PC-3 (cell line): ENCODE data around the gene YTHDC2. TPM values are rescaled to one million over a fixed set of nuclear protein-coding genes. Genes with fewer than 3 reads are reported as not detected.
A peak's percentile ranks its signal among the peaks of the same experiment; 100 is the strongest.

Source experiments
- ATAC-seq: fragments of 200-7000 bp; cut with Tn5 transposase; 2 replicates; pipeline ENCODE4 v1.9.1; 2020; ENCODE audit warnings: mild to moderate bottlenecking, moderate library complexity
- BruUV-seq: library from RNA; stranded (reverse); fragments of 400-500 nt; replicated peaks from 2 replicates; lab custom pipeline; 2021; lab: Mats Ljungman, UMichigan
- CTCF ChIA-PET: fragments of 300-600 bp; sonication (Branson Sonifier 250); formaldehyde crosslinking; loops from one replicate; lab custom pipeline; 2022; ENCODE audit warnings: antibody characterized with exemption; lab: Charles Lee
- POLR2A ChIA-PET: fragments of 300-600 bp; sonication (Branson Sonifier 250); formaldehyde crosslinking; loops from one replicate; lab custom pipeline; 2022; ENCODE audit warnings: antibody characterized with exemption; ENCODE audit not compliant: unreplicated experiment; lab: Charles Lee
- DNase-seq: peaks from one replicate; pipeline ENCODE4 v3.0.0-alpha.2; 2015
- H2AFZ ChIP-seq: fragments of 300-600 bp; sonication (generic); 2 replicates; pipeline ENCODE4 v1.6.0; 2016; ENCODE audit warnings: antibody characterized with exemption, low read length
- H3F3A ChIP-seq: fragments of 300-600 bp; sonication (generic); one replicate; pipeline ENCODE4 v1.6.0; 2017; ENCODE audit warnings: antibody characterized with exemption, low read length, control low read depth, mild to moderate bottlenecking; ENCODE audit not compliant: unreplicated experiment
- H3K27ac ChIP-seq: fragments of 300-600 bp; sonication (generic); 2 replicates; pipeline ENCODE4 v1.5.1; 2016; ENCODE audit warnings: mild to moderate bottlenecking, low read length
- H3K27me3 ChIP-seq: fragments of 300-600 bp; sonication (generic); 2 replicates; pipeline ENCODE4 v1.6.1; 2016; ENCODE audit warnings: low read length, mixed read lengths
- H3K36me3 ChIP-seq: fragments of 300-600 bp; sonication (generic); 2 replicates; pipeline ENCODE4 v1.6.1; 2016; ENCODE audit warnings: low read depth, mixed run types, low read length, mixed read lengths
- H3K4me1 ChIP-seq: fragments of 300-600 bp; sonication (generic); 2 replicates; pipeline ENCODE4 v1.5.1; 2016; ENCODE audit warnings: low read length; ENCODE audit not compliant: insufficient read depth
- H3K4me2 ChIP-seq: fragments of 300-600 bp; sonication (generic); 2 replicates; pipeline ENCODE4 v1.6.0; 2016; ENCODE audit warnings: low read length
- H3K4me3 ChIP-seq: fragments of 300-600 bp; sonication (generic); 2 replicates; pipeline ENCODE4 v1.5.1; 2016; ENCODE audit warnings: mild to moderate bottlenecking, low read length, mixed read lengths
- H3K79me2 ChIP-seq: fragments of 300-600 bp; sonication (generic); 2 replicates; pipeline ENCODE4 v1.6.1; 2017; ENCODE audit warnings: low read length, mixed read lengths
- H3K9ac ChIP-seq: fragments of 300-600 bp; sonication (generic); 2 replicates; pipeline ENCODE4 v1.6.0; 2016; ENCODE audit warnings: mild to moderate bottlenecking, low read length
- H3K9me2 ChIP-seq: fragments of 300-600 bp; sonication (generic); replicated peaks from 2 replicates; pipeline ENCODE4 v1.6.1; 2016; ENCODE audit warnings: mixed run types, low read length, mixed read lengths
- H3K9me3 ChIP-seq: fragments of 300-600 bp; sonication (generic); 2 replicates; pipeline ENCODE4 v1.6.1; 2016; ENCODE audit warnings: low read length, mixed read lengths
- H4K20me1 ChIP-seq: fragments of 300-600 bp; sonication (generic); 2 replicates; pipeline ENCODE4 v1.6.1; 2016; ENCODE audit warnings: low read length, mixed read lengths
- EZH2 ChIP-seq: fragments of 300-600 bp; sonication (generic); IDR thresholded peaks from one replicate; pipeline ENCODE4 v1.6.1; 2017; ENCODE audit warnings: antibody characterized with exemption, mild to moderate bottlenecking, low read length; ENCODE audit not compliant: unreplicated experiment
- EZH2phosphoT487 ChIP-seq: fragments of 300-600 bp; sonication (generic); IDR thresholded peaks from 2 replicates; pipeline ENCODE4 v1.6.1; 2018; ENCODE audit warnings: mild to moderate bottlenecking, antibody characterized with exemption, low read length, borderline replicate concordance
- intact Hi-C: fragments of 100-400 bp; cut with micrococcal nuclease; formaldehyde crosslinking; loops from 2 replicates; pipeline ENCODE4 v1.9.0; 2023
- total RNA-seq: library from RNA; depleted of rRNA; stranded (reverse); fragments of >200 nt; gene quantifications from 2 replicates; pipeline ENCODE4 v1.2.3, GENCODE V29; 2014
- TF ChIP-seq, protein P1 (sequence below): fragments of 300-600 bp; sonication (generic); conservative IDR thresholded peaks from 2 replicates; pipeline ENCODE4 v1.5.1; 2017; ENCODE audit warnings: antibody characterized with exemption, low read depth, mild to moderate bottlenecking, low read length

Gene YTHDC2
- total RNA-seq, 1 experiment from 2014 or later: 20.2 TPM

DNA sequence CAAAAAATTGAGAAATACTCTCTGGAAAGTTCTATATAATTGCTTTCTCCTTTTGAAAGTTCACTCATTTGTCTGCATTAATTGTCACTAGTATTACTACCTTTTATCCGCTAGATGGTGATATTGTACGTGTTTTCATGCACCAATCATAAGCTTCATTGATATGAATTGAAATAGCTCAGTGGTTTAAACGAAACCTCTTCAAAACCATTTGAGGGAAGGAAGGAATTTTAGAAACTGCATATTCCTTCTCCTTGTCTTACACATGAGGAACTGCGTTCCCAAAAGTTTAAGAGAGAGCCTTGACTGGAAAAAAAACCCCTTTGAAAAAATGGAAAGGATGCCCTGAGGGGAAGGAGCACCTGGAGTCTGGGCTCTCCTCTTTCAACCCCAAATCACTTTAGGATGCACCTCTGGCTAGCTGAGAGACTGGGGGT lies 98.6 kb downstream of the YTHDC2 start:
- Histone ChIP-seq H3K4me3 (no peak overlapping the region), H3K27me3 (no peaks in the 10 kb centered on the region; the same call in 1 of the 2 replicates), H3K36me3 (no peaks in the 10 kb centered on the region), H3F3A (no peaks in the 10 kb centered on the region), H3K9ac (no peak overlapping the region), H3K4me1 (peaks cover 6% of the 10 kb centered on the region), H3K9me3 (no peaks in the 10 kb centered on the region), H3K4me2 (peak overlapping the region; percentile 48), H4K20me1 (no peaks in the 10 kb centered on the region), H3K9me2 (no peaks in the 10 kb centered on the region), H2AFZ (0 out of 2 replicates have a peak overlapping the region, but pooled peaks have one; percentile 27), H3K27ac (no peak overlapping the region), H3K79me2 (no peaks in the 10 kb centered on the region)
- BruUV-seq: no TSS peak
- DNase-seq: peak; percentile 46
- TF ChIP-seq EZH2phosphoT487: no peak
- TF ChIP-seq, protein P1, sequence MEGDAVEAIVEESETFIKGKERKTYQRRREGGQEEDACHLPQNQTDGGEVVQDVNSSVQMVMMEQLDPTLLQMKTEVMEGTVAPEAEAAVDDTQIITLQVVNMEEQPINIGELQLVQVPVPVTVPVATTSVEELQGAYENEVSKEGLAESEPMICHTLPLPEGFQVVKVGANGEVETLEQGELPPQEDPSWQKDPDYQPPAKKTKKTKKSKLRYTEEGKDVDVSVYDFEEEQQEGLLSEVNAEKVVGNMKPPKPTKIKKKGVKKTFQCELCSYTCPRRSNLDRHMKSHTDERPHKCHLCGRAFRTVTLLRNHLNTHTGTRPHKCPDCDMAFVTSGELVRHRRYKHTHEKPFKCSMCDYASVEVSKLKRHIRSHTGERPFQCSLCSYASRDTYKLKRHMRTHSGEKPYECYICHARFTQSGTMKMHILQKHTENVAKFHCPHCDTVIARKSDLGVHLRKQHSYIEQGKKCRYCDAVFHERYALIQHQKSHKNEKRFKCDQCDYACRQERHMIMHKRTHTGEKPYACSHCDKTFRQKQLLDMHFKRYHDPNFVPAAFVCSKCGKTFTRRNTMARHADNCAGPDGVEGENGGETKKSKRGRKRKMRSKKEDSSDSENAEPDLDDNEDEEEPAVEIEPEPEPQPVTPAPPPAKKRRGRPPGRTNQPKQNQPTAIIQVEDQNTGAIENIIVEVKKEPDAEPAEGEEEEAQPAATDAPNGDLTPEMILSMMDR: peak; percentile 79
- ChIA-PET CTCF (interaction anchor here (0.5 to 1.3 kb wide), 14 partner anchors 10 to 1457 kb away, joined by 3 to 15 read pairs (median 4); no protein-coding TSS in a partner anchor), POLR2A (no interaction called here)
- peak; percentile 69 for ATAC-seq
- intact Hi-C loops: loop anchor here (1.0 to 5.0 kb wide), 3 partner anchors 838 to 1635 kb away; no protein-coding TSS in a partner anchor

DNA sequence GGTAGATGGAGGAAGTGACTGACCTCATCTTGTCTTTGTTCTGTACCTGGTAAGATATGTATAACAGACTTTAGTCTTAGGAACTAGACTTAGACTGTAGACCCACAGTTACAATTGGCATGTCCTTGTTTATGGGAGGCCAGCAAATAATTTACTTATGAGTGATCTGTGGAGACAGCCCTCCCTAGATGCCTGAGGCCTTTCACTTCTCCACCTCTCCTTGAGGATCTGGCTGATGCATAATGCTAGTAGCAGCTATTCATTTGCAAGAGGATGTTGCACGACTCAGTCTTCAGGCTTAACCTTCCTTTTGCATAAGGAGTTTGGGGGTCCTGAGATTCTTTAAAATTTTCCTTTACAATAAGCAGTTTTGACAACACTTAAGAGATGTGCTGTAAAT lies 100.7 kb downstream of the YTHDC2 start:
- Histone ChIP-seq H3K79me2 (no peaks in the 10 kb centered on the region), H3K36me3 (no peaks in the 10 kb centered on the region), H3K9me2 (no peaks in the 10 kb centered on the region), H3K9ac (no peak overlapping the region), H3K9me3 (no peaks in the 10 kb centered on the region), H3K27me3 (no peaks in the 10 kb centered on the region; the same call in 1 of the 2 replicates), H3K4me3 (no peak overlapping the region), H3K4me1 (no peaks in the 10 kb centered on the region), H2AFZ (no peak overlapping the region), H3K27ac (no peak overlapping the region), H4K20me1 (no peaks in the 10 kb centered on the region), H3F3A (no peaks in the 10 kb centered on the region), H3K4me2 (no peak overlapping the region)
- TF ChIP-seq, protein P1: no peak
- no peak for TF ChIP-seq EZH2
- TF ChIP-seq EZH2phosphoT487: no peak
- no peak for ATAC-seq
- intact Hi-C loops: loop anchor here (5.0 kb wide), 1 partner anchor 1453 kb away; no protein-coding TSS in a partner anchor
- ChIA-PET POLR2A (no interaction called here), CTCF (no interaction called here)
- no peak for DNase-seq
- BruUV-seq: no TSS peak

DNA sequence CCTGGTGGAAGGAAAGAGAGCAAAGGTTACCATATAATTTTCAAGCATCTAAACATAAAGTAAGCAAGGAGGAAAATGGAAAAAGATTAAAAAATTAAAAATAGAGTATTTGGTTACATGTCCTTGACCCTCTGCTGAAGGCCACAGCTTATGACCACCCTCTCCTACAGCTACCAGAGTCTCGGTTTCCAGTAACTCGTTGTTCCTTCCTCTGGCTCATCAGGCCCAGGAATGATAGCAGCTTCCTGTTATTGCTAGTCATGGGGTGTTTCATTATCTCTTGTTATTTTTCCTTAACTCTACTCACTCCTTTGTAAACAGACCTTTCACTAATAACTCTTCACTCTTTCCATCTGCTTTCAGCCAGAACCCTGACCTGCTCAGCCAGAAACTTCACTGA lies 102.2 kb downstream of the YTHDC2 start:
- ATAC-seq (no peak), DNase-seq (no peak)
- H3K79me2 ChIP-seq: no peaks in the 10 kb centered on the region
- H4K20me1 ChIP-seq: no peaks in the 10 kb centered on the region
- no peaks in the 10 kb centered on the region for H3K9me3 ChIP-seq
- H3K4me3 ChIP-seq: no peak overlapping the region
- no peak overlapping the region for H3K4me2 ChIP-seq
- H3K27me3 ChIP-seq: no peaks in the 10 kb centered on the region; the same call in 1 of the 2 replicates
- no TSS peak for BruUV-seq
- TF ChIP-seq EZH2 (no peak), EZH2phosphoT487 (no peak)
- TF ChIP-seq, protein P1: no peak
- H3F3A ChIP-seq: no peaks in the 10 kb centered on the region
- H3K36me3 ChIP-seq: no peaks in the 10 kb centered on the region
- POLR2A ChIA-PET: no interaction called here
- CTCF ChIA-PET: no interaction called here
- no peak overlapping the region for H3K9ac ChIP-seq
- H3K4me1 ChIP-seq: no peaks in the 10 kb centered on the region
- intact Hi-C loops: no loop called here
- no peak overlapping the region for H2AFZ ChIP-seq
- no peaks in the 10 kb centered on the region for H3K9me2 ChIP-seq
- no peak overlapping the region for H3K27ac ChIP-seq
